HL-60 (cell line): ENCODE data around the gene COP1.

Experiments used
- CTCF ChIP-seq: IDR thresholded peaks from one replicate; pipeline ENCODE4 v1.5.1; 2011; ENCODE audit warnings: low read length, control low read depth, inconsistent platforms; ENCODE audit not compliant: insufficient read depth
- POLR2AphosphoS5 ChIP-seq: IDR thresholded peaks from 2 replicates; pipeline ENCODE4 v1.6.1; 2012; ENCODE audit warnings: low read depth
- TF ChIP-seq, protein P1 (sequence below): IDR thresholded peaks from 2 replicates; pipeline ENCODE4 v1.6.1; 2012; ENCODE audit warnings: low read depth; ENCODE audit not compliant: insufficient replicate concordance

GRCh38 chr1:176066709-176067108 lies 140.4 kb downstream of the COP1 start:
- no peak for TF ChIP-seq CTCF
- TF ChIP-seq POLR2AphosphoS5, result no peak
- TF ChIP-seq, protein P1, sequence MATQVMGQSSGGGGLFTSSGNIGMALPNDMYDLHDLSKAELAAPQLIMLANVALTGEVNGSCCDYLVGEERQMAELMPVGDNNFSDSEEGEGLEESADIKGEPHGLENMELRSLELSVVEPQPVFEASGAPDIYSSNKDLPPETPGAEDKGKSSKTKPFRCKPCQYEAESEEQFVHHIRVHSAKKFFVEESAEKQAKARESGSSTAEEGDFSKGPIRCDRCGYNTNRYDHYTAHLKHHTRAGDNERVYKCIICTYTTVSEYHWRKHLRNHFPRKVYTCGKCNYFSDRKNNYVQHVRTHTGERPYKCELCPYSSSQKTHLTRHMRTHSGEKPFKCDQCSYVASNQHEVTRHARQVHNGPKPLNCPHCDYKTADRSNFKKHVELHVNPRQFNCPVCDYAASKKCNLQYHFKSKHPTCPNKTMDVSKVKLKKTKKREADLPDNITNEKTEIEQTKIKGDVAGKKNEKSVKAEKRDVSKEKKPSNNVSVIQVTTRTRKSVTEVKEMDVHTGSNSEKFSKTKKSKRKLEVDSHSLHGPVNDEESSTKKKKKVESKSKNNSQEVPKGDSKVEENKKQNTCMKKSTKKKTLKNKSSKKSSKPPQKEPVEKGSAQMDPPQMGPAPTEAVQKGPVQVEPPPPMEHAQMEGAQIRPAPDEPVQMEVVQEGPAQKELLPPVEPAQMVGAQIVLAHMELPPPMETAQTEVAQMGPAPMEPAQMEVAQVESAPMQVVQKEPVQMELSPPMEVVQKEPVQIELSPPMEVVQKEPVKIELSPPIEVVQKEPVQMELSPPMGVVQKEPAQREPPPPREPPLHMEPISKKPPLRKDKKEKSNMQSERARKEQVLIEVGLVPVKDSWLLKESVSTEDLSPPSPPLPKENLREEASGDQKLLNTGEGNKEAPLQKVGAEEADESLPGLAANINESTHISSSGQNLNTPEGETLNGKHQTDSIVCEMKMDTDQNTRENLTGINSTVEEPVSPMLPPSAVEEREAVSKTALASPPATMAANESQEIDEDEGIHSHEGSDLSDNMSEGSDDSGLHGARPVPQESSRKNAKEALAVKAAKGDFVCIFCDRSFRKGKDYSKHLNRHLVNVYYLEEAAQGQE, result no peak
